A549 treated with RU486 at 1 μM for 4 hours (cell line): ENCODE measurements around the gene ARMH4. TPM values are rescaled to one million over a fixed set of nuclear protein-coding genes. Genes with fewer than 3 reads are reported as not detected.

Experiments used
- total RNA-seq: library from RNA; stranded (reverse); fragments of 200-300 nt; extraction: Qiagen RNA extraction; gene quantifications from 5 replicates; pipeline ENCODE4 v1.2.3, GENCODE V29; 2022; ENCODE audit warnings: low read depth

The ARMH4 gene, protein sequence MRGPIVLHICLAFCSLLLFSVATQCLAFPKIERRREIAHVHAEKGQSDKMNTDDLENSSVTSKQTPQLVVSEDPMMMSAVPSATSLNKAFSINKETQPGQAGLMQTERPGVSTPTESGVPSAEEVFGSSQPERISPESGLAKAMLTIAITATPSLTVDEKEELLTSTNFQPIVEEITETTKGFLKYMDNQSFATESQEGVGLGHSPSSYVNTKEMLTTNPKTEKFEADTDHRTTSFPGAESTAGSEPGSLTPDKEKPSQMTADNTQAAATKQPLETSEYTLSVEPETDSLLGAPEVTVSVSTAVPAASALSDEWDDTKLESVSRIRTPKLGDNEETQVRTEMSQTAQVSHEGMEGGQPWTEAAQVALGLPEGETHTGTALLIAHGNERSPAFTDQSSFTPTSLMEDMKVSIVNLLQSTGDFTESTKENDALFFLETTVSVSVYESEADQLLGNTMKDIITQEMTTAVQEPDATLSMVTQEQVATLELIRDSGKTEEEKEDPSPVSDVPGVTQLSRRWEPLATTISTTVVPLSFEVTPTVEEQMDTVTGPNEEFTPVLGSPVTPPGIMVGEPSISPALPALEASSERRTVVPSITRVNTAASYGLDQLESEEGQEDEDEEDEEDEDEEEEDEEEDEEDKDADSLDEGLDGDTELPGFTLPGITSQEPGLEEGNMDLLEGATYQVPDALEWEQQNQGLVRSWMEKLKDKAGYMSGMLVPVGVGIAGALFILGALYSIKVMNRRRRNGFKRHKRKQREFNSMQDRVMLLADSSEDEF
- total RNA-seq: 0.30 to 0.99 TPM (median 0.55 TPM) in 5 replicates

DNA sequence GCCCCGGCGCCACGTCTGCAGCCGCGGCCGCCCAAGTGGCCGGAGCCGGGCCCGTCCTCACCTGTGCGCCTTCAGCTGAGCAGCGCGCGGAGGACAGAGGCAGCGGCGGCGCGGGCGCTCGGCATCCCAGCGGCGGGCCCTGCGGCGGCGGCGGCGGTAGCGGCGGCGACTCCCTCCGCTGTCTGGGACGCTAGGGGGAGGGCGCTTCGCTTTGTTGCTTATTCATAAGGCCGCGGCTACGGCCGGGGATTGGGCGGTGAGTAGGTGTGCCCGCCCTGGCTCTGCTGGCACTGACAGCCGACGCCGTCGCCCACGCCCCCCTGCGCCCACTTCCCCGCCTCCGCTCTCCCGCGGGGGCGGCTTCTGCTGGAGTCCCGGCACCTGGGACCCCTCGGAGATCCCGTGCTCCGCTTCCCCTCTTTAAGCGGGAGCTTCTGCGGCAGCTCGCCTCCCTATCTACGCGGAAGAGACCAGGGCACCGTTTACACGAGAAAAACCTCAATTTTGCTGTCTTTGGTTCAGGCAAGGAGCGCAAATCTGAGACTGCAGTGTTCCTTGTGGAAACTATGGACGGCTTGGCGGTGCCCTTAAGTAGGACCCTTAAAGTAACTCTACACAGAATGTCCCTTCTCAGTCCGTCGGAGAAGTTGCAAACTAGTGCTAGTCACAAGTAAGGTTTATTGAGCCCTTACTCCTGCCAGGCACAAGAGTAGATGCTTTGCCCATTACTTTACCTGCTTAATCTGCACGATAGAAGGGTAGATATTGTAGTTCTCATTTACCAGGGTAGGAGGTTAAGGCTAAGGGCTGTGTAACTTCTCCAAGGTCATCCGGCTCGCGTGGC, at the start of gene ARMH4:
TSS of gene ARMH4 (minus strand) at position 200 of the 844 bp plus-strand sequence. CDS start 12,855 bp downstream, outside the sequence.

DNA sequence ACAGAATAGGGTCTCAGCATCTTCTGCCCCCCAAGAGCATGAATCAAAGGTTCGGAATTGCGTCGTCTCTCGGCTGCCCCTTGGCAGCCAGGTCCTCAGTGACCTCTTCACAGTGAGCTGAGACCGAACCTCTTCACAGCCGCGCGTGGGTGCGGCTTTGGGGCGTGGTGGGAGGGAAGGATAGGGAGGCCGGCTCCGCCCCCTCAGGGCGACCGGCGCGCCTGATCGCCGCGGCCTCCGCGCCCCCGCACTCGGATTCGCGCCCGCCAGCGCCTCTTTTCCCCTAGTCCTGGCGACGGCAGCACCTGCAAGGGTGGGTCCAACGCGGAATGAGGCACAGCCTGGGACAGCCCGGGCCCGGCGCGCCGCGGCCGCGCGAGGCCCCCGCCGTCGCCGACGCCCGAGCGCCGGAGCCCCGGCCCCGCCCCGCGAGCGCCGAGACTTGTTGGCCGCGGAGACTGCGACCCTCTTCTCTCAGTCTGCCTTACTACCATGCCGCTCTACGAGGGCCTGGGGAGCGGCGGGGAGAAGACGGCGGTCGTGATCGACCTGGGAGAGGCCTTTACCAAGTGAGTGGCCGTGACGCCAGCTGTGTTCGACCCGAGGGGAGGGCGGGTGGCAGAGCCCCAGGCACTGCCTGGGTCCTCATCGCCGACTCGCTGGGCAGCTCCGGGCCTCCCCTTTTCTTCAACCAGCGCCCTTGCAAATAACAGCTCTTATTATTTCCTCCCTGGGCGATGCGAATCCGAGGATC, 47.9 kb upstream of the ARMH4 start, which contains the start of gene ACTR10:
TSS of gene ACTR10 (plus strand) at position 424 of the 754 bp plus-strand sequence. CDS start at position 493, 69 bp downstream.

Other genes with a start within 250 kb of the ARMH4 start
- 43.9 to 50.4 TPM (median 45.8 TPM) in 5 replicates for gene ACTR10, start 47.9 kb upstream of the ARMH4 start, total RNA-seq
- gene PSMA3, start 92.6 kb upstream of the ARMH4 start, total RNA-seq: 186 to 271 TPM (median 190 TPM) in 5 replicates
- 3.4 to 7.4 TPM (median 5.7 TPM) in 5 replicates for gene ARID4A, start 146.3 kb upstream of the ARMH4 start, total RNA-seq
- gene TOMM20L, start 243.7 kb upstream of the ARMH4 start, total RNA-seq: not detected in 5 replicates